Right forelimb (tissue), 1 donor: ENCODE results near the gene SLC39A11.
A peak's percentile ranks its signal among the peaks of the same experiment; 100 is the strongest.
"Not testable (repeated sequence)": the region's sequence is repeated elsewhere in the genome, so short reads cannot be mapped to it uniquely, and the experiment has no call there.

ENCODE experiments used
- DNase-seq: peaks from one replicate; pipeline ENCODE4 v3.0.0-alpha.2; 2018

SLC39A11 gene

GRCh38 chr17:72999474-72999873, 93.0 kb downstream of the SLC39A11 start:
- DNase-seq = not testable (repeated sequence)

DNA sequence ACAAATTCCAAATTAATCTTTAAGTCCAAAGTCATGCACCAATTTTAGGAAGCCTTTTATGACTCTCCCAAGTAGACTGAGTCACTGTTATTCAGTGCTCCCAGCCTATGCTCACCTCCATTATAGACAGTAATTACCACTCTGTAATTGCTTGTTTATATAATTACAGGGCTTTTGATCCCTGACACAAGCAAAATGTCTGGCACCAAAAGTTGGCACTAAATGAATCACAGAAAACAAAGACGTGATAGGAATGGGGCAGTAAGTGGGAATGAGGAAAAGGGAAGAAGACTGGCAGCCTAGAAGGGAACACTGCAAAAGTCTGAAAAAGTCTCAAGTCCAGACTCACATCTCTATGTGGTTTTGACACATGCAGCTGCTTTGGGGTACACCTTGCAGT, 94.1 kb downstream of the SLC39A11 start:
- DNase-seq = no peak

DNA sequence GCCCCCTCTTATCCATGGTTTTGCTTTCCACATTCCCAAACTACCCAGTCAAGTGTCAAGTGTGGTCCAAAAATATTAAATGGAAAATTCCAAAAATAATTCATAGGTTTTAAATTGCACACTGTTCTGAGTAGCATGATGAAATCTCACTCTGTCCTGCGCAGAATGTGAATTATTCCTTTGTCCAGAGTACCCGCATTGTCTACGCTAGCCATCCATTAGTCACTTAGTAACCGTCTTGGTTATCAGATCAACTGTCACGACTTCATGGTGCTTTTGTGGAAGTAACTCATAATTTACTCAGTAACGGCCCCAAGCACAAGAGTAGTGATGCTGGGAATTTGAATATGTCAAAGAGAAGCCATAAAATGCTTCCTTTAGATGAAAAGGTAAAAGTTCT, 94.9 kb downstream of the SLC39A11 start:
- DNase-seq = no peak

DNA sequence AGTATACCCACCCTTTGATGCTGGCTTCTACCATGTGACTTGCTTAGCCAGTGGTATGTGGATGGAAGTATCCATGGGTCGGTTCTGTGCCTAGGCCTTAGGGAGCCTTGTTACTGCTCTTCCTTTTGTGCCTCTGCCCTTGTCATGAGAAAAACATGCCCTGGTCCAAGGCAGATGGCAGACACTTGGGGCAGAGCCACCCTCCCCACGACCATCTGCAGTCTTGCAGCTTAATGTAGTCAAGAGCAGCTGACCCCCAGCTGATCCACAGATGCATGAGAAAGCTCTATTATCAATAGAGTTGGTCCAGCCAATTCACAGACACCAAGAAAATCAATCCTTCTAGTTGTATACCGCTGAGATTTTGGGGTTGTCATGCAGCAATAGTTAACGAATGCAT, 95.7 kb downstream of the SLC39A11 start:
- no peak for DNase-seq

DNA sequence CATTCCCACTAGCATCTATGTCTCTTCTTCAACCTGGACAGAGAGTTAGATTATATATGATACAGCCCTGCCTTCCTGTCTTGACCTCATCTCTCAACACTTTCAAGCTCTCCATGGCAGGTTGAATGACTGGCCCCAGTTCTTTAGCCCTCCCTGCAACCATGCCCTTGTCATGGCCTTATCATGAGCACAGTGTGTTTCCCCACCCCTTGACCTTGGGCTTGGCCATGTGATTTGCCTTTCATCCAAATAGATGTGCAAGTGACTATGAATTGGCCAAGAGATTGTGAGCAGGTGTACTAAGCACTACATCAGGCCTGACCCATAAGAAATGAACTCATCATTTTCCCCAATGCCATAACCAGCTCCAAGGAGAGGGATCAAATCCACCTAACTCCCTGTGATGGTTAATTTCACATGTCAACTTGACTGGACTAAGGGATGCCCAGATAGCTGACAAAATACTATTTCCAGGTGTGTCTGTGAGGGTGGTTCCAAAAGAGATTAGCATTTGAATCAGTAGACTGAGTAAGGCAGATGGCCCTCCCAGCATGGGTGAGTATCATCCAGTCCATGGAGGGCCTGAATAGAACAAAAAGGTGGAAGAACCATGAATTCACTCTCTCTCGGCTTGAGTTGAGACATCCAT, 97.4 kb downstream of the SLC39A11 start:
- no peak for DNase-seq

- DNase-seq = not testable (repeated sequence)
Observed at GRCh38 chr17:72992783-72993467, 99.6 kb downstream of the SLC39A11 start.

DNA sequence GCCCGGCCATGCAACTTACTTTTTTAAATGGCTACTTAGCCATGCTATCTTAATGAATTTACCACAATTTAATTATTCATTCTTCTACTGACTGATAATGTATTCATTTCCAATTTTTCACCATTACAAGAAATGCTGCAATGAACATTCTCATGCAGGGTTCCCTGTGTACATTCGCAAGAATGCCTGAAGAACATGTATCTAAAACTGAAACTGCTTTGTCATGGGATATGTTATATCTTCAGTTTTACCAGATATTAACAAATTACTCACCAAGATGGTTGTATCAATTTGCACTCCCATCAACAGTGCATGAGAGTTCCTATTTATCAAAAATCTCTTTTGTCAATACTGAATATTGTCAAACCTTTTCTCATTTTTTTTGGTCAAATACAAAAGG, 100.8 kb downstream of the SLC39A11 start:
- DNase-seq = no peak

GRCh38 chr17:72989074-72989610, 103.3 kb downstream of the SLC39A11 start:
- no peak for DNase-seq

GRCh38 chr17:72988451-72988850, 104.0 kb downstream of the SLC39A11 start:
- no peak for DNase-seq

- DNase-seq = no peak
Observed at GRCh38 chr17:72987166-72987565, 105.3 kb downstream of the SLC39A11 start.

GRCh38 chr17:72985882-72986720, 106.4 kb downstream of the SLC39A11 start:
- DNase-seq = peak; percentile 53

GRCh38 chr17:72984926-72985325, 107.6 kb downstream of the SLC39A11 start:
- no peak for DNase-seq

- no peak for DNase-seq
Observed at GRCh38 chr17:72984145-72984925, 108.2 kb downstream of the SLC39A11 start.

- no peak for DNase-seq
Observed at GRCh38 chr17:72982680-72983079, 109.8 kb downstream of the SLC39A11 start.

DNA sequence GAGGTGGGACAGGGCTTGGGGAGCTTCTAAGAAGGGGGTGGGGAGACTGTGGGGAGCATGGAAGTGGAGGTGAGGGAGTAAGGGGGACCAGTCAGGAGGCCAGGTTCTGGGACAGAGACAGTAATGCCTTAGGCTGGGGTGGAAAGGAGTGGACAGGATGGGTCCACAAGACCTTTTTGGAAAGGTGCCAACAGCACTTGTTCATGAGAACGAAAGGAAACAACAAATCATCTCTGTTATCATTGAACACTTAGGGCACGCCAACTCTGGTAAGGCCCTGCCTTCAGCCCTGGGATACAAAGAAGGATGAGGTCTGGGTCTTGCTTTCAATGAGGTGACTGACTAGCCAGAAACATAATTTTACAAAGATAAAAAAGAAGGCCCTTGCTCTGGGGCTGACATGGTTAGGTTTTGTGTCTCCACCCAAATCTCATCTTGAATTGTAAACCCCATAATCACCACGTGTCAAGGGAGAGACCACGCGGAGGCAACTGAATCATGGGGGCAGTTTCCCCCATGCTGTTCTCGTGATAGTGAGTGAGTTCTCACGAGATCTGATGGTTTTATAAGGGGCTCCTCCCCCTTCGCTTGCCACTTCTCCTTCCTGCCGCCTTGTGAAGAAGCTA, 113.8 kb downstream of the SLC39A11 start:
- DNase-seq = no peak

- no peak for DNase-seq
Observed at GRCh38 chr17:72977771-72978417, 114.6 kb downstream of the SLC39A11 start.

- peak; percentile 60 for DNase-seq
Observed at GRCh38 chr17:72976971-72977770, 115.3 kb downstream of the SLC39A11 start.

- no peak for DNase-seq
Observed at GRCh38 chr17:72975509-72975908, 117.0 kb downstream of the SLC39A11 start.

DNA sequence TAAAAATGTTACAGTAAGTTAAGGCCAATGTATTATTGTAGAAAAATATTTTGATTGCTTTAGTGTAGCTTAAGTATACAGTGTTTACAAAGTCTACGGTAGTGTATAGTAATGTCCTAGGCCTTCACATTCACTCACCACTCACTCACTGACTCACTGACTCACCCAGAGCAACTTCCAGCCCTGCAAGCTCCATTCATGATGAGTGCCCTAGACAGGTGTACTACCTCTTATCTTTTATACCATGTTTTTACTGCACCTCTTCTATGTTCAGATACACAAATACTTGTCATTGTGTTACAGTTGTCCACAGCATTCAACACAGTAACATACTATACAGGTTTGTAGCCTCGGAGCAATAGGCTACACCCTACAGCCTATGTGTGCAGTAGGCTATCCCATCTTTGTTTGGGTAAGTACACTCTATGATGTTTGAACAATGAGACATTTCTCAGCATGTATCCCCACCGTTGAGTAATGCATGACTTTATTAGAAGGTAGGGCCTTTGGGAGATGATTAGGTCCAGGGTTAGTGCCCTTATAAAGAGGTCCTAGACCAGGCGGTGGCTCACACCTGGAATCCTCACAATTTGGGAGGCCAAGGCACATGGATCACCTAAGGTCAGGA, 117.8 kb downstream of the SLC39A11 start:
- no peak for DNase-seq

DNA sequence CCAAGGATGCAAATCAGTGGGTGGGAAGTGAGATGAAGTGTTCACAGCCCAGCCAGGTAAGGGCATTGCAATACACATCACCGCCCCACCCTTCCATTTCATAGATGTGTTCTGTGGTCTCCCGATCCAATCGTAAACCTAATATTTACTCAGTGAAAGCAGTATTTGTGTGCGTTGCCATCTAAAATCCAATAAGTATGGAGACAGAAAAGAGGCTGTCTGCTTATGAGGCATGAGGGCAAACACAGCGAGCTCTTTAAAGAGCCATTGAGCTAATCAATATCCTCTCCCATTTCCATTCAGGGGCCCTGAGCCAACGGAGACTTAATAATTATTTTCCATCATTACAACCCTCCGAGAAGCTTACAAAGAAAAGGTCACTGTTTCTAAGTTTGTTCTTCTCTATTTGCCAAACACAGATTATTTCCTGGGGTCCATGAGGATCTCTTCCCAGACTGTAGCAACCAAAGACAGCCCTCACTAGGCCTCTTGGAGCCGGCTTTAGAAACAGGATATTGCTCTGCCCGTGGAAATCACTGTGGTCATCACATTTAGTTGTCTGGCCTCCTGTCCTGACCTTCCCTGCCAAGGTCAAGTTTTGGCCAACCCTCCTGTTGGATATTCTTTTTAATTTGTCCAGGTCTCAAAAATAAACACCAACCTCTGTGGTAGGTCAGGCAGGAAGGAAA, 120.1 kb downstream of the SLC39A11 start:
- DNase-seq = no peak
